Measurements from ENCODE around the gene SLC22A4. TPM values are rescaled to one million over a fixed set of nuclear protein-coding genes. Genes with fewer than 3 reads are reported as not detected.

SLC22A4 gene
- total RNA-seq, 2 experiments from 2014 or later, result 0.14 TPM; not detected in 1

GRCh38 chr5:132335402-132335801 is 41.2 kb downstream of the SLC22A4 start:
- POLR2A ChIA-PET, result no interaction called here
- Mint-ChIP-seq H3K27me3 (no peaks in the 10 kb centered on the region), H3K4me1 (peaks cover 5% of the 10 kb centered on the region), H3K9me3 (no peaks in the 10 kb centered on the region), H3K36me3 (no peaks in the 10 kb centered on the region), H3K4me3 (no peak overlapping the region), H3K27ac (no peak overlapping the region)
- ATAC-seq (ENCODE audit: low read depth), result no peak
- no peak for DNase-seq

GRCh38 chr5:132339502-132339901 is 45.3 kb downstream of the SLC22A4 start:
- peaks cover 5% of the 10 kb centered on the region for H3K4me1 Mint-ChIP-seq
- no peak for DNase-seq
- ATAC-seq (ENCODE audit: low read depth), result no peak
- POLR2A ChIA-PET, result no interaction called here
- H3K9me3 Mint-ChIP-seq, result no peaks in the 10 kb centered on the region
- H3K27me3 Mint-ChIP-seq, result peaks cover 1% of the 10 kb centered on the region
- no peaks in the 10 kb centered on the region for H3K36me3 Mint-ChIP-seq
- no peak overlapping the region for H3K27ac Mint-ChIP-seq
- H3K4me3 Mint-ChIP-seq, result no peak overlapping the region

- DNase-seq (no peak), ATAC-seq (ENCODE audit: low read depth) (no peak)
- H3K27ac Mint-ChIP-seq, result no peak overlapping the region
- H3K4me1 Mint-ChIP-seq, result no peaks in the 10 kb centered on the region
- H3K9me3 Mint-ChIP-seq, result no peaks in the 10 kb centered on the region
- H3K27me3 Mint-ChIP-seq, result peaks cover 3% of the 10 kb centered on the region
- no peaks in the 10 kb centered on the region for H3K36me3 Mint-ChIP-seq
- H3K4me3 Mint-ChIP-seq, result no peak overlapping the region
- POLR2A ChIA-PET, result no interaction called here
These were observed 48.3 kb downstream of the SLC22A4 start for GRCh38 chr5:132342291-132343180.

- peaks cover 3% of the 10 kb centered on the region for H3K9me3 Mint-ChIP-seq
- ATAC-seq (ENCODE audit: low read depth) (no peak), DNase-seq (no peak)
- H3K27ac Mint-ChIP-seq, result no peak overlapping the region
- peaks cover 5% of the 10 kb centered on the region for H3K36me3 Mint-ChIP-seq
- H3K4me3 Mint-ChIP-seq, result no peak overlapping the region
- no peaks in the 10 kb centered on the region for H3K4me1 Mint-ChIP-seq
- POLR2A ChIA-PET, result interaction anchor here (0.5 kb wide), 1 partner anchor 24 kb away, joined by 3 read pairs; no protein-coding TSS in a partner anchor
- peaks cover 3% of the 10 kb centered on the region for H3K27me3 Mint-ChIP-seq
These were observed 50.8 kb downstream of the SLC22A4 start for GRCh38 chr5:132344775-132345514.

GRCh38 chr5:132353486-132353995 is 59.3 kb downstream of the SLC22A4 start:
- POLR2A ChIA-PET, result no interaction called here
- Mint-ChIP-seq H3K27me3 (no peaks in the 10 kb centered on the region), H3K36me3 (peaks cover 2% of the 10 kb centered on the region), H3K4me3 (no peak overlapping the region), H3K9me3 (no peaks in the 10 kb centered on the region), H3K27ac (no peak overlapping the region), H3K4me1 (no peaks in the 10 kb centered on the region)
- DNase-seq (no peak), ATAC-seq (ENCODE audit: low read depth) (no peak)

GRCh38 chr5:132354381-132355139 is 60.4 kb downstream of the SLC22A4 start:
- Mint-ChIP-seq H3K27ac (no peak overlapping the region), H3K4me3 (no peak overlapping the region), H3K9me3 (no peaks in the 10 kb centered on the region), H3K27me3 (no peaks in the 10 kb centered on the region), H3K36me3 (peaks cover 2% of the 10 kb centered on the region), H3K4me1 (no peaks in the 10 kb centered on the region)
- POLR2A ChIA-PET, result no interaction called here
- ATAC-seq (ENCODE audit: low read depth) (no peak), DNase-seq (no peak)

GRCh38 chr5:132355140-132355765 is 61.1 kb downstream of the SLC22A4 start:
- Mint-ChIP-seq H3K4me1 (no peaks in the 10 kb centered on the region), H3K27me3 (no peaks in the 10 kb centered on the region), H3K9me3 (no peaks in the 10 kb centered on the region), H3K27ac (no peak overlapping the region), H3K4me3 (no peak overlapping the region), H3K36me3 (no peaks in the 10 kb centered on the region)
- ATAC-seq (ENCODE audit: low read depth) (no peak), DNase-seq (no peak)
- POLR2A ChIA-PET, result no interaction called here

- H3K9me3 Mint-ChIP-seq, result no peaks in the 10 kb centered on the region
- H3K36me3 Mint-ChIP-seq, result peaks cover 1% of the 10 kb centered on the region
- no peaks in the 10 kb centered on the region for H3K4me1 Mint-ChIP-seq
- H3K27ac Mint-ChIP-seq, result no peak overlapping the region
- ATAC-seq (ENCODE audit: low read depth), result no peak
- no peak for DNase-seq
- no peak overlapping the region for H3K4me3 Mint-ChIP-seq
- no peaks in the 10 kb centered on the region for H3K27me3 Mint-ChIP-seq
- POLR2A ChIA-PET, result no interaction called here
These were observed 64.6 kb downstream of the SLC22A4 start for GRCh38 chr5:132358775-132359174.

GRCh38 chr5:132362086-132362485 is 67.9 kb downstream of the SLC22A4 start:
- Mint-ChIP-seq H3K4me3 (no peak overlapping the region), H3K27ac (no peak overlapping the region), H3K27me3 (no peaks in the 10 kb centered on the region), H3K9me3 (no peaks in the 10 kb centered on the region), H3K4me1 (no peaks in the 10 kb centered on the region), H3K36me3 (peaks cover 1% of the 10 kb centered on the region)
- DNase-seq (no peak), ATAC-seq (ENCODE audit: low read depth) (no peak)
- POLR2A ChIA-PET, result no interaction called here

- ATAC-seq (ENCODE audit: low read depth), result no peak
- Mint-ChIP-seq H3K4me1 (no peaks in the 10 kb centered on the region), H3K9me3 (no peaks in the 10 kb centered on the region), H3K36me3 (peaks cover 1% of the 10 kb centered on the region), H3K4me3 (no peak overlapping the region), H3K27ac (no peak overlapping the region), H3K27me3 (no peaks in the 10 kb centered on the region)
- POLR2A ChIA-PET, result no interaction called here
- no peak for DNase-seq
These were observed 69.4 kb downstream of the SLC22A4 start for GRCh38 chr5:132363431-132364112.

GRCh38 chr5:132364319-132364718 is 70.1 kb downstream of the SLC22A4 start:
- H3K27me3 Mint-ChIP-seq, result no peaks in the 10 kb centered on the region
- no peak overlapping the region for H3K27ac Mint-ChIP-seq
- DNase-seq, result no peak
- peaks cover 3% of the 10 kb centered on the region for H3K4me1 Mint-ChIP-seq
- H3K36me3 Mint-ChIP-seq, result peaks cover 1% of the 10 kb centered on the region
- no peak overlapping the region for H3K4me3 Mint-ChIP-seq
- H3K9me3 Mint-ChIP-seq, result no peaks in the 10 kb centered on the region
- POLR2A ChIA-PET, result no interaction called here
- no peak for ATAC-seq (ENCODE audit: low read depth)

GRCh38 chr5:132365213-132365612 is 71.0 kb downstream of the SLC22A4 start:
- POLR2A ChIA-PET, result no interaction called here
- Mint-ChIP-seq H3K4me1 (peaks cover 3% of the 10 kb centered on the region), H3K27me3 (no peaks in the 10 kb centered on the region), H3K4me3 (no peak overlapping the region), H3K9me3 (no peaks in the 10 kb centered on the region), H3K27ac (no peak overlapping the region), H3K36me3 (peaks cover 1% of the 10 kb centered on the region)
- ATAC-seq (ENCODE audit: low read depth) (no peak), DNase-seq (no peak)
